ENCODE measurements around the gene DDT. TPM values are rescaled to one million over a fixed set of nuclear protein-coding genes. Genes with fewer than 3 reads are reported as not detected.

The DDT gene
- total RNA-seq, 1 donor from 2014 or later = 85.3 TPM

DNA sequence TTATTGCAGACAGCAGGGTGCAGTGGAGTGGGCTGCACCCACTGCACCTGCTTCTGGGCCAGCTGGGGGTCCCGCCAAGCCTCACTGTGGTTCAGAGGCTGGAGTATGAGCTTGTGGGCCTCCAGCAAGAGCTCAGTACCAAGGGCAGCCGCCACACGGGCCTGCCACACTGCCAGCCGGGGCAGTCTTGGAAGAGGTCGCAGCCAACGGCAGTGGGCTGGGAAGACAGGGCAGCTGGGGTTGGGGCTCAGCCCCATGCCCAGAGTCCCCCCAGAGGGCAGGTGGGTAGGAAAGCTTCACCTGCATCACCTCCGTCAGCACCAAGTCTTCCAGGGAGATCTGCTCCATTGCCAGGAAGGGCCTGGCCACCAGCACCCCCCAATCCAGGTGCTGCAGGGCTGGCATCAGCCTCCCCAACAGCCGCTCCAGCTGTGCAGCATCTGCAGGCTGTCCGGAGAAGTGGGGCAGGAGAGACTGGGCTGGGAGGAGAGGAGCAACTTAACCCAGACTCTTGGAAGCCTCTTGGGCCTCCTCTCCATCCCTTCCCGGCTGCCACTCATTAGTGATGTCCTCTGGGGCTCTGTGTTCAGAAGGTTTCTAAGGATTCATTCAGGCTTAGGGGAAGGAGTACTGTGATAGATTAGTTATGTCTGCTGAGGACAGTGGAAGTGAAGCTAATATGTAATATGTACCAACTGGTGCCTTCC lies 32.1 kb upstream of the DDT start:
- no peaks in the 10 kb centered on the region for H3K9me3 Mint-ChIP-seq
- H3K4me3 Mint-ChIP-seq = no peak overlapping the region
- TF ChIP-seq, protein P1, sequence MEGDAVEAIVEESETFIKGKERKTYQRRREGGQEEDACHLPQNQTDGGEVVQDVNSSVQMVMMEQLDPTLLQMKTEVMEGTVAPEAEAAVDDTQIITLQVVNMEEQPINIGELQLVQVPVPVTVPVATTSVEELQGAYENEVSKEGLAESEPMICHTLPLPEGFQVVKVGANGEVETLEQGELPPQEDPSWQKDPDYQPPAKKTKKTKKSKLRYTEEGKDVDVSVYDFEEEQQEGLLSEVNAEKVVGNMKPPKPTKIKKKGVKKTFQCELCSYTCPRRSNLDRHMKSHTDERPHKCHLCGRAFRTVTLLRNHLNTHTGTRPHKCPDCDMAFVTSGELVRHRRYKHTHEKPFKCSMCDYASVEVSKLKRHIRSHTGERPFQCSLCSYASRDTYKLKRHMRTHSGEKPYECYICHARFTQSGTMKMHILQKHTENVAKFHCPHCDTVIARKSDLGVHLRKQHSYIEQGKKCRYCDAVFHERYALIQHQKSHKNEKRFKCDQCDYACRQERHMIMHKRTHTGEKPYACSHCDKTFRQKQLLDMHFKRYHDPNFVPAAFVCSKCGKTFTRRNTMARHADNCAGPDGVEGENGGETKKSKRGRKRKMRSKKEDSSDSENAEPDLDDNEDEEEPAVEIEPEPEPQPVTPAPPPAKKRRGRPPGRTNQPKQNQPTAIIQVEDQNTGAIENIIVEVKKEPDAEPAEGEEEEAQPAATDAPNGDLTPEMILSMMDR (IDR thresholded peaks at IDR 0.05; ENCODE audit: unreplicated experiment) = no peak
- H3K27ac Mint-ChIP-seq = no peak overlapping the region
- no peak for DNase-seq (ENCODE audit: low spot score in 2 of 2, unreplicated experiment in 2 of 2)
- peaks cover 4% of the 10 kb centered on the region for H3K4me1 Mint-ChIP-seq
- no peaks in the 10 kb centered on the region for H3K27me3 Mint-ChIP-seq (ENCODE audit: low read depth)
- no peaks in the 10 kb centered on the region for H3K36me3 Mint-ChIP-seq

DNA sequence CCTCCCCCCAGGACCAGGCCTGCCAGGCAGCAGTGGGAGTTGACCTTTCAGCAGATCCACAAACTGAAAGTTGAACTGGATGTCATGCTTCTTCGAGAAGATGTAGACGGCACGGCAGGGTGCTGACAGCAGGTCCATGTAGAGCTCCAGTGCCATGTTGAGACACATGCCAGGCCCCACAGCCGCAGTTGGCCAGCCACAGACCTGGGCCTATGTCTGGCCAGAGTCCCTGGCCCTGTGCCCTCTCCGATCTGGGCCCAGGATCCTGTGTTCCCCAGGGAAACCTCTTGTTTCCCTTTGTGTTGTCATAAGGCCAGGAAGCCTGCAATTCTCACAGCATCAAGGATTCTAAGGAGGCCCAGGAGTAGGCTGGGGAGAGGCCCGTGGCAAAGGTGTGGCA lies 31.0 kb upstream of the DDT start, which contains the start of gene GSTT4:
GSTT4 (minus strand) TSS at position 253 of the 400 bp plus-strand sequence; CDS start at position 156, 97 bp downstream.
- Mint-ChIP-seq H3K27ac (no peak within 1 kb of the TSS), H3K4me3 (no peak within 1 kb of the TSS), H3K4me1 (no peaks in the 10 kb centered on the region), H3K27me3 (ENCODE audit: low read depth) (no peaks in the 10 kb centered on the region), H3K9me3 (no peaks in the 10 kb centered on the region), H3K36me3 (no peaks in the 10 kb centered on the region)
- no peak for DNase-seq (ENCODE audit: low spot score in 2 of 2, unreplicated experiment in 2 of 2)
- TF ChIP-seq, protein P1 (IDR thresholded peaks at IDR 0.05; ENCODE audit: unreplicated experiment) = no peak

DNA sequence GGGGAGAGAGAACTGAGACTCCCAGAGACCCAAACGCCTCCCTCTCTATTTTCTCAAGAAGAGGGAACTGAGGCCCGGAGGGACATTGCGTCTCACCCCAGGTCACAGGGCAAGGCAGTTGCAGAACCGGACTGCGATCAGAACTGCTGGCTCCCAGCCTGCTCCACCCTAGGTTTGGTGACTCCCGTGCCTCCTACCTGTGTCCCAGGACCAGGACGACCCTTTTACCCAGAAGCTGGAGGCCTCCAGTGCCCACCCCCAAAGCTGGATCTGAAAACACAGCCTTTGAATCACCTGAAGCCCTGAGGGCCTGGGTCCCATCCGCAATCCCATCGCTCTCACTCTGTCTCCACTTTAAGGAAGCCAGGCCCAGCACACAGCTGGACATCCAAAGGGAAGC lies 29.6 kb upstream of the DDT start:
- DNase-seq (ENCODE audit: low spot score in 2 of 2, unreplicated experiment in 2 of 2) = no peak
- Mint-ChIP-seq H3K27me3 (ENCODE audit: low read depth) (no peaks in the 10 kb centered on the region), H3K4me1 (no peaks in the 10 kb centered on the region), H3K27ac (no peak overlapping the region), H3K36me3 (no peaks in the 10 kb centered on the region), H3K4me3 (no peak overlapping the region), H3K9me3 (no peaks in the 10 kb centered on the region)
- TF ChIP-seq, protein P1 (IDR thresholded peaks at IDR 0.05; ENCODE audit: unreplicated experiment) = no peak

DNA sequence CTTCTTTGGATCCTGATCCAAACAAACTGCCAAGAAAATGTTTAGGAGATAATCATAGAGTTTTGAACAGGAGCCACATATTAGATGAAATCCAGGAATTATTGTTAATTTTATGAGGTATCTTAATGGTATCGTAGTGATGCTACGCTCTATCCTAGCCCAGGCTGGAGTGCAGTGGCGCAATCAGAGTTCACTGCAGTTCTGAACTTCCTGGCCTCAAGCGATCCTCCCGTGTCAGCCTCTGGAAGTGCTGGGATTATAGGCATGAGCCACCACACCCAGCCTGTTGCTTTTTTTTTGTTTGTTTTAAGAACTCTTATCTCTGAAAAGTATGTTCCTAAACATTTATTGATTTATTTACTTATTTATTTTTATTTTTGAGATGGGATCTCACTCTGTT lies 28.6 kb upstream of the DDT start:
- no peak overlapping the region for H3K4me3 Mint-ChIP-seq
- no peak overlapping the region for H3K27ac Mint-ChIP-seq
- H3K27me3 Mint-ChIP-seq (ENCODE audit: low read depth) = no peaks in the 10 kb centered on the region
- DNase-seq (ENCODE audit: low spot score in 2 of 2, unreplicated experiment in 2 of 2) = no peak
- H3K9me3 Mint-ChIP-seq = no peaks in the 10 kb centered on the region
- H3K36me3 Mint-ChIP-seq = no peaks in the 10 kb centered on the region
- TF ChIP-seq, protein P1 (IDR thresholded peaks at IDR 0.05; ENCODE audit: unreplicated experiment) = no peak
- H3K4me1 Mint-ChIP-seq = no peaks in the 10 kb centered on the region

DNA sequence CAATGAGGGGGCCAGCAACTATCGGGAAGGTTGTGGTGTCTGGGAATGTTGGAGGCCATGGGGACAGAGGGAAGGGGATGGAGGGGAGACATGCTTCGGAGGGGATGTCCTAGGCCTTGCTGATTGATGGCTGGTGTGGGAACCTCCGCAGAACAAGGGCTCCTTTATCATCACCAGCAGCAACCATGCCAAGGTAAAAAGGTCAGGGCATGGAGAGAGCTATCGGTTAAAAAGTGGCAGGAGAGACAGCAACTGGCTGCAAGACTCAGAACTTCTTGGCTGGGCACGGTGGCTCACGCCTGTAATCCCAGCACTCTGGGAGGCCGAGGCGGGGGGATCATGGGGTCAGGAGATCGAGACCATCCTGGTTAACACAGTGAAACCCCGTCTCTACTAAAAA lies 28.0 kb upstream of the DDT start:
- Mint-ChIP-seq H3K27me3 (ENCODE audit: low read depth) (no peaks in the 10 kb centered on the region), H3K4me1 (no peaks in the 10 kb centered on the region), H3K4me3 (no peak overlapping the region), H3K36me3 (no peaks in the 10 kb centered on the region), H3K27ac (no peak overlapping the region), H3K9me3 (no peaks in the 10 kb centered on the region)
- DNase-seq (ENCODE audit: low spot score in 2 of 2, unreplicated experiment in 2 of 2) = no peak
- TF ChIP-seq, protein P1 (IDR thresholded peaks at IDR 0.05; ENCODE audit: unreplicated experiment) = no peak

Data from mesothelial cell of epicardium (in vitro differentiated cells).